ENCODE data around the gene TENT5C. TPM values are rescaled to one million over a fixed set of nuclear protein-coding genes. Genes with fewer than 3 reads are reported as not detected.

Gene TENT5C
- polyA plus RNA-seq, 3 donors, result 1.3 to 8.2 (median 4.9) TPM

- 27 to 92% (median 82%) methylated on average over 8 of the region's 8 CpGs for WGBS, 3 donors
- H3K27ac ChIP-seq (ENCODE audit: low read depth, low read length), result no peak overlapping the region
Observed at GRCh38 chr1:117570988-117571409, 34.8 kb upstream of the TENT5C start.

- no peak overlapping the region for H3K27ac ChIP-seq (ENCODE audit: low read depth, low read length)
- 63 to 86% (median 73%) methylated on average over 5 of the region's 5 CpGs for WGBS, 3 donors
Observed at GRCh38 chr1:117571496-117571895, 34.4 kb upstream of the TENT5C start.

- 46 to 65% (median 55%) methylated on average over 4 of the region's 4 CpGs for WGBS, 3 donors
Observed at GRCh38 chr1:117572546-117572945, 33.3 kb upstream of the TENT5C start.

GRCh38 chr1:117573386-117574023 lies 32.3 kb upstream of the TENT5C start:
- 54 to 85% (median 75%) methylated on average over 10 of the region's 10 CpGs for WGBS, 3 donors
- no peak overlapping the region for H3K27ac ChIP-seq (ENCODE audit: low read depth, low read length)

More at GRCh38 chr1:117572546-117572945, 33.3 kb upstream of the TENT5C start:
- H3K27ac ChIP-seq (ENCODE audit: low read depth, low read length), result no peak overlapping the region

- no peak overlapping the region for H3K27ac ChIP-seq (ENCODE audit: low read depth, low read length)
- 74 to 81% (median 78%) methylated on average over 5 of the region's 5 CpGs for WGBS, 3 donors
Observed at GRCh38 chr1:117574161-117574835, 31.6 kb upstream of the TENT5C start.

GRCh38 chr1:117575586-117576225 lies 30.1 kb upstream of the TENT5C start:
- H3K27ac ChIP-seq (ENCODE audit: low read depth, low read length), result no peak overlapping the region
- WGBS, 3 donors, result 57 to 91% (median 90%) methylated on average over 8 of the region's 8 CpGs

GRCh38 chr1:117576236-117576635 lies 29.6 kb upstream of the TENT5C start:
- 96 to 97% (median 97%) methylated on average over 3 of the region's 3 CpGs for WGBS, 3 donors
- no peak overlapping the region for H3K27ac ChIP-seq (ENCODE audit: low read depth, low read length)

- WGBS, 3 donors, result 84 to 91% (median 84%) methylated on average over 2 of the region's 2 CpGs
- H3K27ac ChIP-seq (ENCODE audit: low read depth, low read length), result no peak overlapping the region
Observed at GRCh38 chr1:117577191-117577885, 28.5 kb upstream of the TENT5C start.

- no peak overlapping the region for H3K27ac ChIP-seq (ENCODE audit: low read depth, low read length)
- 91 to 94% (median 92%) methylated on average over 4 of the region's 4 CpGs for WGBS, 3 donors
Observed at GRCh38 chr1:117578466-117578865, 27.4 kb upstream of the TENT5C start.

GRCh38 chr1:117579221-117579906 lies 26.5 kb upstream of the TENT5C start:
- H3K27ac ChIP-seq (ENCODE audit: low read depth, low read length), result no peak overlapping the region
- WGBS, 3 donors, result 82 to 89% (median 83%) methylated on average over 10 of the region's 10 CpGs

GRCh38 chr1:117580436-117580835 lies 25.4 kb upstream of the TENT5C start:
- WGBS, 3 donors, result 58 to 84% (median 79%) methylated on average over 3 of the region's 3 CpGs
- no peak overlapping the region for H3K27ac ChIP-seq (ENCODE audit: low read depth, low read length)

GRCh38 chr1:117580882-117581281 lies 25.0 kb upstream of the TENT5C start:
- WGBS, 3 donors, result 82 to 90% (median 86%) methylated on average over 2 of the region's 2 CpGs
- H3K27ac ChIP-seq (ENCODE audit: low read depth, low read length), result no peak overlapping the region

- WGBS, 3 donors, result 84 to 96% (median 85%) methylated on average over 10 of the region's 10 CpGs
- no peak overlapping the region for H3K27ac ChIP-seq (ENCODE audit: low read depth, low read length)
Observed at GRCh38 chr1:117581391-117581943, 24.4 kb upstream of the TENT5C start.

- 49 to 93% (median 70%) methylated on average over 3 of the region's 3 CpGs for WGBS, 3 donors
- H3K27ac ChIP-seq (ENCODE audit: low read depth, low read length), result no peak overlapping the region
Observed at GRCh38 chr1:117582451-117582850, 23.4 kb upstream of the TENT5C start.

GRCh38 chr1:117583247-117583646 lies 22.6 kb upstream of the TENT5C start:
- 94 to 96% (median 95%) methylated on average over 6 of the region's 6 CpGs for WGBS, 3 donors
- H3K27ac ChIP-seq (ENCODE audit: low read depth, low read length), result no peak overlapping the region

- 95 to 98% (median 95%) methylated on average over 6 of the region's 6 CpGs for WGBS, 3 donors
- H3K27ac ChIP-seq (ENCODE audit: low read depth, low read length), result no peak overlapping the region
Observed at GRCh38 chr1:117584181-117584580, 21.7 kb upstream of the TENT5C start.

- no peak overlapping the region for H3K27ac ChIP-seq (ENCODE audit: low read depth, low read length)
- 92 to 94% (median 92%) methylated on average over 8 of the region's 8 CpGs for WGBS, 3 donors
Observed at GRCh38 chr1:117585086-117585485, 20.8 kb upstream of the TENT5C start.

- 100% methylated on average over 1 of the region's 1 CpG for WGBS, 3 donors
- H3K27ac ChIP-seq (ENCODE audit: low read depth, low read length), result no peak overlapping the region
Observed at GRCh38 chr1:117586337-117586736, 19.5 kb upstream of the TENT5C start.
